Measurements from ENCODE around the gene ZNF787.
"Not testable (repeated sequence)": the region's sequence is repeated elsewhere in the genome, so short reads cannot be mapped to it uniquely, and the experiment has no call there.

ZNF787 gene

DNA sequence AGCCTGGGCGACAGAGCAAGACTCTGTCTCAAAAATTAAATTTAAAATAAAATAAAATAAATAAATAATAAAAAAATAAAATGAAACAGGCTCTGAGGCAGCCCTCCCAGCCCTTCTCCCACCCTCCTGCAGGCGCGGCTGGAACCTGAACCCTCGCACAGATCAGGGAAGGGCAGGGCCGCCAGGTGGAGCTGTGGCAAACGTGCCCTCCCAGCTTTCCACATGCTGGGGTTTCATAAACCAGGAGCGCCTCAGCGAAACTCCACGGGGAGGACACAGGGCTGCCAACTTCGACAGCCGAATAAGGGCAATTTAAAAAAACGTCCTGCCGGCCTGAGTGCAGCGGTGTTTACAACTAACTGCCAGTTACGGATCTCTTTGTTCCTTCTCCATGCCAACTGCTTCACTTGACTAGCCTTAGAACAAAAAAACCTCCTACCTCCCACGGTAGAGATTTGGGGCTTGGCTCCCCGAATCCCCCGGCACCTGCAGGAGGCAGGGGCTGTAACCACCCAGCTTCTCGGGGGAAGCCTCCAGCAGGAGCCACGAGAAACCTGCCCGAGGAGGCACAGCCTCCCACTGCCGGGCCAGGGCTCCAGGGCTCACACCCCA is 15.9 kb downstream of the ZNF787 start:
- peak; percentile 79 for DNase-seq (ENCODE audit: low read depth)

DNA sequence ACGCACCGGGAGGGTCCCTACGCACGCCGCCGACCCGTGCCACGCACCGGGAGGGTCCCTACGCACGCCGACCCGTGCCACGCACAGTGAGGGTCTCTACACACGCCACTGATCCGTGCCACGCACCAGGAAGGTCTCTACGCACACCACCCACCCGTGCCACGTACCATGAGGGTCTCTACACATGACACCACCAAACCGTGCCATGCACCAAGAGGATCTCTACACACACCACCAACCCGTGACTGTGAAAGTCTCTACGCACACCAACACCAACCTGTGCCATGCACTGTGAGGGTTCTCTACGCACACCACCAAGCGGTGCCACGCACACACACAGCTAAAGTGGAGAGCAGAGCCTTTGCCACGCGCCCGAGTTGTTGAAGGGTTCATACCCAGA is 16.7 kb downstream of the ZNF787 start:
- no peak for DNase-seq (ENCODE audit: low read depth)

DNA sequence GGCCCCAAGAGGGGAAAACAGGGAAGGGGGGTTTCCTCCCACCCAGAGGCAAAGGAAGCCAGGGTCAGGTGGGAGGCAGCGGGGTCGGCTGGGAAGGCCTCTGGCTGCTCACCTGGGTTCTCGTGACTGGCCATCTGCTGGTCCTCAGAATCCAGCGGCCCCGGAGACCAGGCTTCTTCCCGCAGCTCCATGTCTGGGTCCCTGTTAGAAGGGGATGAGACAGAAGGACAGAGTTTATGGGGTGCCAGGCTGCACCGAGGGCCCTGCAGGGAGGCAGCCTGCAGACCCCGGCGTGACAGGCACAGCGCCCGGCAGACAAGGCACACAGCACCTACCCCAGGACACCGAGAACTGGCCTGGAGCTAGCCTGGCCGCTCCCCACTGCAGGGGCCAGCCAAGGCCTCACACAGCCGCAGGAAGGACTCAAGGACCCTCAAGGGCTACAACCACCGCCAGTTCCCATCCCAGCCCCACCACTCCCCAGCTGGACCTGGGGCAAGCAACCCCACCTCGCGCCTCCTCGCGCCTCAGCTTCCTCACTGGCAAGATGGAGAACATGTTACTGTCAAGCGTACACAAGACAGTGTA is 18.0 kb downstream of the ZNF787 start:
- DNase-seq (ENCODE audit: low read depth), result no peak

DNA sequence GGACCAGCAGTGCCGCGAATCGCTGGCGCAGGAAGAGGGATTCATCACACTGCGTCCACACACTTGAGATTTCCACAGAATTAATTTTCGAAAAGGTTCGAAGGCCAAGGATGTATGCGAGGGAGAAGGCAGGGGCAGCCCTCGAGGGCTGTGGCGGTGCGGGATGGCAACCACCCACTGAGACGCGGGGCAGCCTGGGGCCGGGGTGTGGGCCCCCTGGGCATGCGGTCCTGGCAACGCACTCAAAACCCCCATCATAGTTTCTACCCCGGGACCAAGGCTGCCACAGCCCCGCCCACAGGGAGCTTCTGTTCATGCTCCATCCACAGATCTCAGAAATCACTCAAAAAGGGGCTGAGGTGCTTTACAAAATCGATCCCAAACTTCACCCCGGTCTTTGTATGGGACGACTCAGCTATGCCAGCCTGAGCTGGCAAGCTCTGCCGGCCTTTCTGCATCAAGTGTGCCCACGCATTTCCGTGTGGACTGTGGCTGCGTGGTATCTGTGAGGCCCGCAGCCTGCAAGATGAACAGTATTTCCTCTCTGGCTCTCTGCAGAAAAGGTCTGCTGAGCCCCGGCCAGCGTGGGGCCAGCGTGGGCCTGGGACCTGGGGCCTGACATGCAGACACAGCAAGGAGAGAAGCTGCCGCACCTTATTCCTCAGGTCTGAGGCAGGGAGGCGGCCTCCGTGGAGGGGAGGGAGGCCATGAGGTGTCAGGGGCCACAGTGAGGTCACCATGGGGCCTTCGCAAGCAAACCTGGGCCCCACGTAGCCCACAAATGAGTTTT is 19.2 kb downstream of the ZNF787 start:
- DNase-seq (ENCODE audit: low read depth), result no peak

DNA sequence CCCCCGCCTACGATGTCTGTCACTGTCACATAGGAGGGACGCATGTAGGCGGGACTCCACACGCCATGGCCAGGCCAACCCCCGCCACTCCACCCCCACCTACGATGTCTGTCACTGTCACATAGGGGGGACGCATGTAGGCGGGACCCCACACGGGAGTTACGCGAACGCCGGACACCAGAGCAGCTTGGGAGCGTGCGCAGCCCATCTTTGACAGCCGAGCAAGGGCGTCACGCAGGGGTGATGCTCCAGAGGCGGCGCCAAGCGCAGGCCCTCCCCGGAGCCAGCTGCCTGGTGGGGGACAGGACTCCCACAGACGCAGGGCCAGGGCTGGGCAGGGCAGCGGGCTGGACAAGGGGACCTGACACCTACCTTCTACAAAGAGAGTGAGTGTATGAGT is 20.0 kb downstream of the ZNF787 start:
- no peak for DNase-seq (ENCODE audit: low read depth)

DNA sequence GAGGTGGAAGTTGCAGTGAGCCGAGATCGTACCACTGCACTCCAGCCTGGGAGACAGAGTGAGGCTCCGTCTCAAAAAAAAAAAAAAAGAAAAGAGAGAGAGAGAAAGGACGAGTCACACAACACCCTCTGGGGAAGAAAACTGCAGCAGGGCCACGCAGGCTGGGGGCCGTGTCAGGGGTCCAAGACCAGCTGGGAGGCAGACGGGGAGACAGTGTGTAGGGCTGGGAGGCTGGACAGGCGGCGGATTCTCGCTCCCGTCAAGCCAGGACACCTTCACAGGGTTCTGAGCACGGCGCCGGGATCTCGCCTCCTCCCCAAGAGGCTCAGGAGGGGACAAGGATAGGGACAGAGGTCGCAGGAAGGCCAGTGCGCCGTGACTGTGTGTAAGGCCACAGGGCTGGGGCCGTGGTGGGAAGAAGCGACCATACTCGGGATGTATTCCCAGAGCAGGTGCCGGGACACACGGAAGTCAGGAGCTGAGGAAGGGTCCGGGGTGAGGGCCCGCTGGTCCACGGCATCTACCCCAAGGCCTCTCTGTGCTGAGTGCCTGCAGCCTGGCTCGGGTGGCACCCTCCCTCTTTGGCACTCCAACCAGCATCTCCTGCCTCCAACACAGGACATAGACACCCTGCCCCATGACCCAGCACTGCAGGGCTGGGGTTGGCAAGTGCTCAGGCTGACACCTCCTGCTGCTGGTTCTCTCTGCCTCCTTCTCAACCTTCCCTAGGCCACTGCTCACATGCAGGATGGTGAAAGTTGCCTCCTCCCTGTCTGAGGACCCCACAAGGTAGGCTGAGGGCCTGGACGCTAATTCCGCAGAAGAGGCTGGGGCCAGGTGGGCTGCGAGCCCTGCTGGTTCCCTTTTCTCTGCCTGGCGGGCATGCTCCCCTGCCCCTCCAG is 21.2 kb downstream of the ZNF787 start:
- no peak for DNase-seq (ENCODE audit: low read depth)

DNA sequence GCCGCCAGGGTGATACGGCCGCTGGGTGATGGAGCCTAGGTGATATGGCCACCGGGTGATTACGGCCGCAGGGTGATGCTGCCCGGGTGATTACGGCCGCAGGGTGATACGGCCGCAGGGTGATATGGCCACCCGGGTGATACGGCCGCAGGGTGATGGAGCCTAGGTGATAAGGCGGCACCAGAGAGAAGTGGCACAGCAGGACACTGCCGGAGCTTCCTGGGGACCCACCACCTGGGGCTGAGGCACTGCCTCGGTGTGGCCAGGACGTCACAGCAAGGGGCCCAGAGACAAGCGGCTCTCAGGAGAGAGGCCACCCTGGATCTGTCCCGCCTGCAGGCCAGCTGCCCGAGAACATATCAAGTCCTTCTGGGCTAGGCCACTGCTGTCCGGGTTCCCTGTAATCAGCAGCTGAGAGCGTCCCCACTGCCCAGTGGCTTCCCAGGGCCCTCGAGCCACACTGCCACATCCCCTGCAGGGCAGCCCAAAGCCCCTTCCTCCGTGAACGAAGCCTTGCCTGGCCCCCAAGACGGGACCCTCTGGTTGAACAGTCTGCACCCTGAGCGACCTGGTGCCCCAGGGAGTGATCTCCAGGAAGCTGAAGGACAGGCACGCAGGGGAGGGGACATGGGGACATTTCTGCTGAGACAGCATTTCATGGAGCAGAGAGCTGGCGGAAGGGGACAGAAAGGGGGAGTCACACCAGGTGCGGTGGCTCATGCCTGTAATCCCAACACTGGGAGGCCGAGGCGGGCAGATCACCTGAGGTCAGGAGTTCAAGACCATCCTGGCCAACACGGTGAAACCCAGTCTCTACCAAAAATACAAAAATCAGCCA is 22.1 kb downstream of the ZNF787 start:
- DNase-seq (ENCODE audit: low read depth), result no peak

DNA sequence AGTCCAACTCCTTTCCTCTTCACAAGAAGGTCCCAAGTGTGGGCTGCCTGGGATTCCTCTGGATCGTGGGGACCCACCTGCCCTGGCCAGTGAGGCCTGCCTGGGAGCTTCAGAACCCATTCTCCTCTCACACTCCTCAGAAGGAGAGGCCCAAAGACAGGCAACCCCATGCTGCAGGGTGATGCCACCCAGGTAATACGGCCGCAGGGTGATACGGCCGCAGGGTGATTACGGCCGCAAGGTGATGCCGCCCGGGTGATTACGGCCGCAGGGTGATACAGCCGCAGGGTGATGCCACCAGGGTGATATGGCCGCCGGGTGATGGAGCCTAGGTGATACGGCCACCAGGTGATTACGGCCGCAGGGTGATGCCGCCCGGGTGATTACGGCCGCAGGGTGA is 22.9 kb downstream of the ZNF787 start:
- DNase-seq (ENCODE audit: low read depth), result not testable (repeated sequence)

DNA sequence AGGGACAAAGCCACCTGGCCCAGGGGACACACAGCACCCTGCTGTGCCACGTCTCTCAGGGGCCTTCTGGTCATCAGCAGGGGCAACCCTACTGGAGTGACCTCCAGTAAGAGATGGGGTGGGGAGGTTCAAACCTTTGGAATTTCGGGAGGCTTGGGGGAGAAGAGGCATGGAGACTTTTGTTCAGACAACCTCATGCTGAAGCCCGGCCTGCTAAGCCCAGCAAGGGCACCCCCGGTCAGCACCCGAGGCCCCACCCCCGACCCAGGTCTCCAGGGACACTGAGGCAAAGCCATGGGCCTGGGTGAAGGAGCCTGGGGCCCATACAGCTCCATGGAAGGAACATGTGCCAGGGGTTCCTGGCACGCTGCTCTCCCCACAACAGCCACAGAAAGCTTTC is 23.3 kb downstream of the ZNF787 start:
- DNase-seq (ENCODE audit: low read depth), result no peak

DNA sequence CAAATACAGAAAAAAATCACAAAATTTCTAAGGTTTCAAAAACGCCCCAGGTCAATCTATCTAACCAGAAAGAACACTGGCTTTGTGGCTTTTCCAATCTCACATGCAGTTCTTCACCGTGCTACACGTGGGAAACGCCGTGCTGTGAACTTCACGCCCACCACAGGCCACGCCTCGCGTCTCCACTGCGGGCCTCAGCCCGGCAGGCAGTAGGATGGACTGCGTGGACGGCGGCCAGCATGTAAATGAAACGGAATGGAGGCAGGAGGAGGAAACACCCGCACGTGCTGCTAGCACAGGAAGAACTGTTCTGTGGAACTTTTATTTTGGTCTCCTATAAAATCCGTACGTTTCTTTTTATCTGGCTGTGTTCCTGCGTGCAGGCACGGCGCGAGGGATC is 23.8 kb downstream of the ZNF787 start:
- no peak for DNase-seq (ENCODE audit: low read depth)

DNA sequence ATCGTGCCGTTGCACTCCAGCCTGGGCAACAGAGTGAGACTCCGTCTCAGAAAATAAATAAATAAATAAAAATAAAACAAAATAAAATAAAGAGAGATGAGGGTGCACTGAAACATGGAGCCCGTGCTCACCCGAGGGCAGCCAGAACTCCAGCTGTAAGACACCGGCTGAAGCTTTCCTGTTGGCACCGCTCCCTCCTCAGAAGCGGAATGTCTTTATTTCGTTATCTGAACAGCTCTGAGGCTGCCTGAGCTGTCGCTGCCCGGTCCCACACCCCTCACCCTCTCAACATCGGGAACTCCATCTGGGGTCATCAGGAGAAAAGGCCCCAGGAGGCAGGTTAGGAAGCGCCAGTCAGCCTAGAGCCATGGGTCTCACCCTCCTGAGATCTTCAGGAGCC is 24.4 kb downstream of the ZNF787 start:
- no peak for DNase-seq (ENCODE audit: low read depth)

DNA sequence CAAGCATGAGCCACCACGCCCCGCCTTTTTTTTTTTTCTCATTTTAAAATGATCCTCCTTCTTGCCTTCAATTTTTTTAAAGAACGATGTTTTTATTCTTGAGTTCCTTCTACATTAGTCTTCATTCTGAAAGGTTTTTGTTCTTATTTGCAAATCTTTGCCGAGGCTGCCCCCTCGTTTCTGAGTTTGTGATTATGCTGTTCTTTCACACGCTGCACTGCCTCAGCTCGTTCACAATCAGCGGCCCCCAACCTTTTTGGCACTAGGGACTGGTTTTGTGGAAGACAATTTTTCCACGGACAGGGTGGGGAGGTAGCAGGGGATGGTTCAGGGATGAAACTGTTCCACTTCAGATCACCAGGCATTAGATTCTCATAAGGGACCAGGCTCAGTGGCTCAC is 26.6 kb downstream of the ZNF787 start:
- no peak for DNase-seq (ENCODE audit: low read depth)

DNA sequence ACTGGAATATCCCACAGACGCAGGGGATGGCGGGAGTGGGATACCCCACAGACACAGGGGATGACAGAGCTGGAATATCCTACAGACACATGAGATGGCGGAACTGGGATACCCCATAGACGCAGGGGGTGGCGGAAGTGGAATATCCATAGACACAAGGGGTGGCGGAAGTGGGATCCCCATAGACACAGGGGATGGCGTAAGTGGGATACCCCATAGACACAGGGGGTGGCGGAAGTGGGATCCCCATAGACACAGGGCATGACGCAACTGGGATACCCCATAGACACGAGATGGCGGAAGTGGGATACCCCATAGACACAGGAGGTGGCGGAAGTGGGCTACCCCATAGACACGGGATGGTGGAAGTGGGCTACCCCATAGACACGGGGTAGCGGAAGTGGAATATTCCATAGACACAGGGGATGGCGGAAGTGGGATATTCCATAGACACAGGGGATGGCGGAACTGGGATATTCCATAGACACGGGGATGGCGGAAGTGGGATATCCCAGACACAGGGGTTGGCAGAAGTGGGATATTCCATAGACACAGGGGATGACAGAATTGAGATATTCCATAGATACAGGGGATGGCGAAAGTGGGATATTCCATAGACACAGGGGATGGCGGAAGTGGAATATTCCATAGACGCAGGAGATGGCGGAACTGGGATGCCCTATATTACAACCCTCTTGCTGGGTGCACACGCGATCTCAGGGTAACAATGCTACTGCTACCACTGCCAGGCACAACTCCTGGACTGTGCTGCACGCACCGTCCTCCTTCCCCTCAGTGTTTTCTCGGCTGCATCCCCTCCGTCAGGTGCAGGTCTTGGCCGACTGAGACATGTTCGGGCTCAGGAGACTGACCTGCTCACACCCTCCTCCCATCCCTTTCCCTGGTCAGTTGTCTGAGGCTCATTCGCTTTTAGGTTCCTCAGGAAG is 28.1 kb downstream of the ZNF787 start:
- no peak for DNase-seq (ENCODE audit: low read depth)

DNA sequence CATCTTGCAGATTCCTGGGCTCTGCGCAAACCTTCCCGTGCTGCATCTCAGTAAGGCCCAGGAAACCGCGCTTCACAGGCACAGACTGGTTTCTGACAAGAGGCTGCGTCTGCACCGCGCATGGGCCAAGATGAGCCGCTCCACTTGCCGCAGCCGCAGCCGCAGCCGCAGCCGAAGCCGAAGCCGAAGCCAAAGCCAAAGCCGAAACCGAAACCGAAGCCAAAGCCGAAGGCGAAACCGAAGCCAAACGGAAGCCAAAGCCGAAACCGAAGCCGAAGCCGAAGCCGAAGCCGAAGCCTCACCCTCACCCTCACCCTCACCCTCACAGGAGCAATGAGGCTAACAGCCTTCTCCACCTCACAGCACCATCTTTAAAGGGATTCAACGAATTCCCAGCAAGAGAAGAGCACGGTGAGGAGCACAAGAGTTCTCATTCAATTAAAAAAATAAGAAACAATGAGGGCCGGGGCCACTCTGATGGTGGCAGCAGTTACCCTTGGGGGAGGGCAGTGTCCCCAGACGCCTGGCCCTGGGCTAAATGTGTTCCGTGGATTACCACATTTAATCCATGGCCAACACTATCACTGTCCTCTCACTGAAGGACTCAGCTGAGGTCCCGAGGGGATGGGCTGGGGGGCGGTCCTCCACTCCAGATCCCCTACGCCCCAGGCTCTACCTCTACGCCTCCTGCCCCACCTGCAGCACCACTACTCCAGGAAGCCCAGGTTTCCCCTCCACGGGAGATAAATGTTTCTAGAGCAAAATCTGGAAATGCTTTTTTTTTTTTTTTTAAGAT is 29.1 kb downstream of the ZNF787 start:
- peak; percentile 38 for DNase-seq (ENCODE audit: low read depth)

DNA sequence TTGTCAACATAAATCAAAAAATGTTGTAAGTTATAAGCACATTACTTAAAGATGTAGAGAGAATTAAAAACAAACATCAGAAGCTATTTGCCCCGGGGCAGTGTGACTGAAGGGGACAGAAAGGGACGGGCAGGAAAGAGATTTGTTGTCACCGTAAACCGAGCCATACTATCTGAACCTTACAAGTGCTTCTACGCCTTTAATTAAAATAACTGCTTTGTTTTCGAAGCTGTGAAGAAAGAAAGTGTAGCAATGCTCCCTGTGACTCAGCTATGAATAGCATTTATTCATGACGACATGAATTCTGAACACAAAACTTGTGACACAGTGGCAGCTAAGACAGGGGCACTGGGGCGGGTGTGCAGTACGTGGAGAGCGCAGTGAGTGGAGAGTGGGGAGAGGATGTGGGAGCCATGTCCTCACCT is 30.0 kb downstream of the ZNF787 start:
- DNase-seq (ENCODE audit: low read depth), result peak; percentile 77

DNA sequence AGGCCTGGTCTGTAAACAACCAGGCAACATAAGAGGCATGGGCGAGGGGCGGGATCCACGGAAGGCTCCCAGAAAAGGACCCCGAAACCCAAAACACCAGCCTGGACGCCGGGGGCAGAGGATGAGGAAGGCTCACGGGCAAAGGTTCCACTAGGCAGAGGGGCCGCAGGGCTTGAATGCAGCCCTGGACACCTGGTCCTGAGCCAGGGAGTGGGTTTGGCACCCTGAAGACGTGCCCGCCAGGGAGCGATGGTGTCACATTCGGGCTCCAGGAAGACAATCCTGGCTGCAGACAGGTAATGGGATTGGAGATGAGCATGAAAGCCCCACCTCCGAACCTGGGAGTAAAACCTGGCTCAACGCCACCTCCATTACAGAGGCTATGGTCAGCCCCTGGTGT is 31.8 kb downstream of the ZNF787 start:
- DNase-seq (ENCODE audit: low read depth), result no peak

DNA sequence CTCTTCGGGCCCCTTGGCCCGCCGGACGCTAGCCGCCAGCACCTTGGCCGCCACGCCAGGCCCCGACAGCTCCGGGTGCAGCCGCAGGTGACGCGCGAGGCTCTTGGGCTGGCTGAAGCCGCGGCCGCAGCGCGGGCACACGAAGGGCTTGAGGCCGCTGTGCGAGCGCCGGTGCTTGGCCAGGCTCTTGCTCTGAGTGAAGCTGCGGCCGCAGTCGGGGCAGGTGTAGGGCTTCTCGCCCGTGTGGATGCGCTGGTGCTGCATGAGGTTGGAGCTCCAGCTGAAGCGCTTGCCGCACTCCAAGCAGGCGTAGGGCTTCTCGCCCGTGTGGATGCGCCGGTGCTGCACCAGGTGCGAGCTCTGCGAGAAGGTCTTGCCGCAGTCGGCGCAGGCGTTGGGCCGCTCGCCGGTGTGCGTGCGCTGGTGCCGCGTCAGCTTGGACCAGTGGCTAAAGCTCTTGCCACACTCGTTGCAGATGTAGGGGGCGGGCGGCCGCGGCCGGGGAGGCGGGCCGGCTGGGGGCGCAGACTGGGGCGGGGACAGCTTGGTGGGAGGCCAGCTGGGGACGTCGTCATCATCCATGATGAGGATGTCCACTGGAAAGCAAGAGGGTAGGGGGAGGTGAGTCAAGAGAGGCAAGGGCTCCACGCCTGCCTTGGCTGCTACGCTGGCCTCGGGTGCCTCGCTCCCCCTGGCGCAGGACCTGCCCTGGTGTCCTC is 32.4 kb downstream of the ZNF787 start:
- no peak for DNase-seq (ENCODE audit: low read depth)

DNA sequence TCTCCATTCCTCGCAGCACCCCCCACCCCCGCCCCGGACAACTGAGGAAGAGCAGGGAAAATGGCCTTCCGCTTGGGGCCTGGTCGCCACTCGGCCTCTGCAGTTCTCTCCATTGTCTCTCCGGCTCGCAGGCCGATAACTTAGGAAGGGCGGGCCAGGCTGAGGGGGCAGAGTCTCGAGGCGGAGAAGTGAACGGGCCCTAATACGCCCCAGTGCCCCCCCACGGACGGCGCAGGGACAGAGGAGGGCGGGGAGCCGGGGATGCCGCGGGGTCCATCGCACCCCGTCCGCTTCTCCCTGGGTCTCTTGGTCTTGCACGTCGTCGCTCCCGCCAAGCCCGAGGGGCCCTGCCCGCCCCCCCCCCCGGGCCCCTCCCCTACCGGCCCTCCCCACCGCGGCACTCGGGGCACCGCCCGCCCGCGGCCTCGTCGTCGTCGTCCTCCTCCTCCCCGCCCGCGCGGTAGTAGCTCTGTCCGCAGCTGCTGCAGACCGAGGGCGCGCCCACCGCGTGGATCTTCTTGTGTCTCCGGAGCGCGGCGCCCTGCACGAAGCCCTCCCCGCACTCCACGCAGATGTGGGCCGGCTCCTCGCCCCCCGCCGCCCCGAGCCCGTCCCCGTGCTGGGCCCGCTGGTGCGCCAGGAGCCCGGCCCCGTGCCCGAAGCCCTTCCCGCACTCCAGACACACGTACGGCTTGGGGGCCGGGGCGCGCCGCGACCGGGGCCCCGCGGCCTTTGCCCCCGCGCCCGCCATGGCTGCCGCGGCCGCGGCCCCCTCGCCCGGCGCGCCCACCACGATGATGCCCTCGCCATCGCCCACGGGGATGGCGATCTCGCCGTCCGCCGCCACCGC is 33.2 kb downstream of the ZNF787 start:
- DNase-seq (ENCODE audit: low read depth), result no peak

Measured in fibroblast of gingiva (primary cell).